IPS-11a (cell line): Measurements from ENCODE around the gene YJU2.

Experiments used
- H3K4me3 ChIP-seq: one replicate; pipeline ENCODE4 v1.5.1; 2013; ENCODE audit warnings: low read depth, low read length, control low read depth

The YJU2 gene

DNA sequence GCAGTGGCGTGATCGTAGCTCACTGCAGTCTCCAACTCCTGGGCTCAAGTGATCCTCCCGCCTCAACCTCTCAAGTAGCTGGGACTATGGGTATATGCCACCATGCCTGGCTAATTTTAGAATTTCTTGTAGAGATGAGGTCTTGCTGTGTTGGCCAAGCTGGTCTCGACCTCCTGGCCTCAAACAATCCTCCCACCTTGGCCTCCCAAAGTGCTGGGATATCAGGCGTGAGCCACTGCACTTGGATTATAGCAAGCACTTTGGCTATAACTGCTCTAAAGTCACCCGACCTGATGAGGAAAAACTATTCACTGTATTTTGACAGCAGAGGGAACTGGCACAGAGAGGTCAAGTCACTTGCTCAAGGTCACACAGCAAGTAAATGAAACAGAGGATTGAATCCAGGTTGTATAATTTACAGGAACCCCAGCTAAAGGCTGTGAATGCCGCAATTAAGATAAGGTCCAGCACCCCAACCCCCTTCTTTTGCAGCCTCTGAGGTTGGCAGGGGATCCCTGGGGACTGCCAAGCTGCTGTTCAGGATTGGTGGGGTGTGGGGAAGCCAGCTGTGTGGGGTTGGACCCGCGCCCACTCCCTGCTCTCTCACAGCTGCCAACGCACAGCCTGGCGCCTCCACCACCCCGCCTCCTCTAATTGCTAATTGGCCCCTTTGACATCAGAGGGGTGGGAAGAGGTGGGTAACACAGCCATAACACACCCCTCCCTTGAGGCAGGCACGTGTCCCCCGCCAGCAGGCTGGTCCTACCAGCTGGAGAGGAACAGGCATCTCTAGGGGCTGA, 49.3 kb downstream of the YJU2 start:
- H3K4me3 ChIP-seq: no peak overlapping the region

DNA sequence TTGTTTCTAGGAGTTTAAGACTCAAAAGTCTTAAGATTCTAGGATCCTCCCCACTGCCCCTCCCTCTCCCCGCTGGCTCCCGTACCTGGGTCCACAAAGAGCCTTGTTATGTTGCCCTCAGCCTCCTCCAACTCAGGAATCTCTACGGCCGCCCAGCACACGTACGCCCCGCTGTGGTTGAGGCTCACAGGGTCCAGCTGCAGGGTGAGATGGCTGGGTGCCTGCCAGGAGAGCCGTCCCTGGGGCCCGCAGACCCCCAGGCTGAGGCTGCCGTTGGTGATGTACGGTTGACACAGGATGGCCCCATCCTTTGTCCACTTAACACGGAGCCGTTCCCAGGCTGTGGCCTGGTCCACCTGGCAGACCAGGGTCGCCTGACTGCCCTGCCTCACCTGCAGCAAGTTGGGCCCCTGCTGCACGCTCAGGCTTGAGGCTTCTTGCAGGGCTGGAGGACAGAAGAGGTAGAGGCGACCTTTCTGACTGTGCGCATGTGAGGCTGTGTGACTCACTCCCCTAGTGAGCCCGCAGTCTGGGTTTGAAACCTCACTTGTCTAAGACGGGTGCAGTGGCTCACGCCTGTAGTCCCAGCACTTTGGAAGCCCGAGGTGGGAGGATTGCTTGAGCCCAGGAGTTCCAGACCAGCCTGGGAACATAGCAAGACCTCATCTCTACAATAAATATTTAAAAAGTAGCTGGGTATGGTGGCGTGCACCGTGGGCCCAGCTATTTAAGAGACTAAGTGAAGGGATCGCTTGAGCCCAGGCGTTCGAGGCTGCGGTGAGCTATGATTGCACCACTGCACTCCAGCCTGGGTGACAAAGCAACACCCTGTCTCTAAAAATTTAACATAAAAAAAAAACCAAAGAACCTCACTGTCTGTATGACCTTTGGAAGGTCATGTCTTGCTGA, 51.3 kb downstream of the YJU2 start:
- H3K4me3 ChIP-seq: no peak overlapping the region

DNA sequence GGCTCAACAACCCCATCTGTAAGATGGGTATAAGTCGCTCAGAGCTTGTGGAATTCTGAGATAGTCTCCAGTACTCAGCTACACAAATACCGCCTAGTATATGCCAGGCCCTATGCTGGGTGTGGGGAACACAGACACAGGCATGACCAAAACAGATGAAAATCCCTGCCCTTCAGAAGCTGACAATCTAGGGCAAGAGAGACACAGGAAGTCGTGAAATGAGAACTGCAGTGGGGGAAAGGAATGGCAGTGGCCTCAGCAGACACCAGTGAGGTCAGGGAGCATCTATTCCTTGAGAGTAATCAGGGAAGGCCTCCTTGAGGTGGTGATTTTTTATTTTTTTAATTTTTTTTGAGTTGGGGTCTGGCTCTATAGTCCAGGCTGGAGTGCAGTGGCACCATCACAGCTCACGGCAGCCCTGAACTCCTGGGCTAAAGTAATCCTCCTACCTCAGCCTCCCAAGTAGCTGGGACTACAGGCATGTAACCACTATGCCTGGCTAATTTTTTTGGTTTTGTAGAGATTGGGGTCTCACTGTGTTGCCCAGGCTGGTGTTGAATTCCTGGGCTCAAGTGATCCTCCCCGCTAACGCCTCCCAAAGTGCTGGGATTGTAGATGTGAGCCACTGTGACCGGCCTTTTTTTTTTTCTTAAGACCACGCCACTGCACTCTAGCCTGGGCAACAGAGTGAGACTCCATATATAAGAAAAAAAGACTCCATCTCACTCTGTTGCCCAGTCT, 52.1 kb downstream of the YJU2 start:
- H3K4me3 ChIP-seq: no peak overlapping the region

- H3K4me3 ChIP-seq: no peak overlapping the region
These were observed 53.7 kb downstream of the YJU2 start for GRCh38 chr19:4300589-4300988.

DNA sequence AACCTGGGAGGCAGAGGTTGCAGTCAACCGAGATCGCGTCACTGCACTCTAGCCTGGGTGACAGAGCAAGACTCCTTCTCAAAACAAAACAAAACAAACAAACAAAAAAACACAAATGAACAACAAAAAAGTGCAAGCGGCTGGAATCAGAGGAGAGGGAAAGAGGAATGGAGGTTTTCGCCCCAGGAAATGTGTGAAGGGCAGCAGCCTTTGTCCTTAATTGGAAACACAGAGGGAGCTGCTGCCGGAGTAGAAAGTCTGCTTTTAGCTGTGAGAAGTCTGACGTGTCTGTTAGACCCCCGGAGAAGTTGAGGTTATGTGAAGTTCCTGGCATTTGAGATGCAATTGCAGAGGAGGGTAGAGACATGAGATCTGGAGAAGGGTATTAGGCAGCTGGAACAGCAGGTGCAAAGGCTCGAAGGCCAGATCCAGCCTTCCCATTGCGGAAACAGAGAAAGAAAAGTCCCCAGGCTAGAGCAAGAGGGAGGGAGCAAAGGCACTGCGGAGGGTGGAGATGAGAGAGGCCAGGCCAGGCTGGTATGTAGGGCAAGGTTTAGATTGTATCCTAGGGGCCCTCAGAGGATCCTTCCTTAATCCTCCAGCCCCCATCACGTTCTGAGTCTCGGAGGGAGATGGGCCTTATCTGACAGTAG, 54.8 kb downstream of the YJU2 start:
- no peak overlapping the region for H3K4me3 ChIP-seq

- no peak within 1 kb of the TSS for H3K4me3 ChIP-seq
These were observed 55.4 kb downstream of the YJU2 start, which contains the start of gene TMIGD2 for GRCh38 chr19:4302243-4302640. Gene TMIGD2 (minus strand): TSS chr19:4302389. CDS start chr19:4302385, 4 bp downstream.

DNA sequence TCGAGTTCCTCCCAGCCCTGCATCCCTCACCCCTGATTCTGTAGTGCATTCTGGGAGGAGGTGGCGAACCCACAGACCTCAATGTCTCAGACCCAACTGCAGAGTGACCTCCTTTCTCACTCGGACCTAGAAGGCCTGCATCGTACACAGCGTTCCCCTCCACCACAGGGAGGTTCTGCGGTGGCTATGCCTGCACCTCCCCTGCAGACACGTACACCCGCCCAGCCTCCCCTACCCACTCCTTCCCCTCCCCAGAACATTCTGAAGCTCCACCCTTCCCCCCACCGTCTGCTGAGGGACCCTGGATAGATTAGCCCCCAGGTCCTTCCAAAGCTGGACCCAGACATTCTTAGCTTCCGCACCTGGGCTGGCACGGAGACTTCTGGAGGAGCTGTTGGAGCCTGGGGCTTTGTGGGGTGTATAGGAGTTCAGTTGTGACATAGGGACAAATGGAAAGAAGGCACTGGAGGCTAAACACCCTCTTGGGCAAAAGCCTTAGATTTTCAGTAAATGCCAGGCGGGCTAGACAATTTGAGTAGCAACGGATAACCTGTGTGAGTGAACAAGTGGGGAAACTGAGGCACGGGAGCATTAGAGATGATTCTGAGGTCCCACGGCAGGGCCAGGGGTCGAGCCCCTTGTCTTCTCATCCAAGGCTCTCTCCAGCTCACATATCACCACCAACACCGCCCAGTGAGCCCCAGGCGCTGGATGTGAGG, 57.1 kb downstream of the YJU2 start:
- no peak overlapping the region for H3K4me3 ChIP-seq

DNA sequence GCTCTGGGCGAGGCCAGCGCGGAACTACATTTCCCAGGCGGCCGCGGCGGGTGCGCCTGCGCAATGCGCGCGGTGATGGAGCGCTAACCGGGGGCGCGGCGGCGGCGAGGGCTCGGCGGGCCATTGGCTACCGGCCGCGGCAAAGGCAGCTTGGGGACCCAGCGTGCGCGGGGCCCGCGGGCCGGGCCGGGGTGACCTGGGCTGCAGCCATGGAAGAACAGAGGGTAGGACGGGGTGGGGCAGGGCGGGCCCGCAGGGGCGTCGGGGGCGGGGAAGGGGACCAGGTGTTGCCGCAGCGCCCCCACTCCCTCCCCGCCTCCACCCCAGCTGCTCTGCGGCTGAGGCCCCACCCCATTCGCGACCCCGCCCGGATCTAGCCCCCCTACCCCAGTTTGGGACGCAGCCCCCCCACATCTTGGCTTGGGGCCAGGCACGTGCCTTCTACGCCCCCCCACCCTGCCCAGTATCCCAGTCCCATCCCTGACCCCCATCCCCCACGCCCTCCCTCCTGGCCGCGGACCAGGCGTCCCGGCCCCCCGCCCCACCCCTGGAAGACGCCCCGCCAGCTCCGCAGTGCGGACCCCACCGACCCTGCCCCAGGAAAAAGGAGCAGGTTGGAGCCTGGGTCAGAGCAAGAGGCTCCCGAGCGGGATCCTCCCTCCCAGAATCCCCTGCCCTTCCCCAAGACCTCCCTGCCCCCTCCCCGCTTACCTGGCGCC, 57.8 kb downstream of the YJU2 start, which contains the start of gene FSD1:
Gene FSD1 (plus strand): TSS at position 61 of the 719 bp plus-strand sequence. CDS start 149 bp downstream, at position 210.
- no peak within 1 kb of the TSS for H3K4me3 ChIP-seq

DNA sequence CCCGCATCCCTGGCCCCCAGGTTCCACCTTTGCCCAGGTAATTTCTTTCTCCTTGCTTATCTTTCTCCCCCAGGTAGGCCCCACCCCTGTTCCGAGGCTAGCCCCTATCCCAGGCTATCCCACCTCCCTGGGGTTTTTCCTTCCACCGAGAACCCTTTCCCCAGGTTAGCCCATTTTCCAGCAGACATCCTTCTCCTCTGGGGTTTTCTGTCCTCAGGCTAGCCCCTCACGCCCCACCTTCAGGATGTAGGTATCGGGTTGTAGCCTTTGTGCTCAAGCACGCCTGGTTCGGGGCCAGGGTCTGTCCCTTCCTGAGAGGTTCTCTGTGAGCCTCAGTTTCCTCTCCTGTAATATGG, 58.4 kb downstream of the YJU2 start:
- no peak overlapping the region for H3K4me3 ChIP-seq

DNA sequence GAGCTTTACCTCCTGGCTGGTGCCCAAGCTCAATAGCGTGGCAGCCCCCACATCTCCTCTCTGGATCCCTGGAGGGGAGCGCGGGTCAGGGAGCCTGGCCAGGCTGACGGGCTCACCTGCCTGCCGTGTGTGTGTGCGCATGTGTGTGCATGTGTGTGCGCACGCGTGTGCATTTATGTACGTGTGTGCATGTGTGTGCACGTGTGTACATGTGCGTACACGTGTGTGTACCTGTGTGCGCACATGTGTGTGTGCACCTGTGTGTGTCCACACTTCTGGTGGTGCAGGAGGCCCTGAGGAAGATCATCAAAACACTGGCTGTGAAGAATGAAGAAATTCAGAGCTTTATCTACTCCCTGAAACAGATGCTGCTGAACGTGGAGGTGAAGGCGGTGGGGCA, 58.8 kb downstream of the YJU2 start:
- no peak overlapping the region for H3K4me3 ChIP-seq

GRCh38 chr19:4310247-4311121, 63.6 kb downstream of the YJU2 start:
- no peak overlapping the region for H3K4me3 ChIP-seq

DNA sequence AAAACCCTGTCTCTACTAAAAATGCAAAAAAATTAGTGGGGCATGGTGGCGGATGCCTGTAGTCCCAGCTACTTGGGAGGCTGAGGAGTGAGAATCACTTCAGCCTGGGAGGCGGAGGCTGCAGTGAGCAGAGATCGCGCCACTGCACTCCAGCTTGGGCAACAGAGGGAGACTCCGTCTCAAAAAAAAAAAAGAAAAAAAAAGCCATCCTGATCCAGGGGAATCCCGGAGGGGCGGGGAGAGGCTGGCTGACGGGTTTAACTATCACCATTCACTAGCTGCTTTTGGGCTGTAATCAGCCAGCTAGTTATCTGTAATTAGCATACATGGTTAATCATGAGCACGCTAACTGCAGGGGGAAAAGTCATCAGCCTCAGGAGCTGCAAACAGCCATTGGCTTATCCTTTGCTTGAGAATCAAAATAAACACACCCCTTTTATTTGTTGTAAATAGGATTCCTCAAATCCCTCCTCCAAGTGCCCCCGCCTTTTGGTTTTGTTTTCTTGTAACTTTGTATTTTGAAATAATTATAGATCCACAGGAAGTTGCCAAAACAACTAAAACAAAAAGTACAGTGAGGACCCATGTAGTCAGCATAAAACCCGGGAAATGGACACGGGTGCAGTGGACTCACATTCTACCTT, 67.1 kb downstream of the YJU2 start:
- no peak overlapping the region for H3K4me3 ChIP-seq

GRCh38 chr19:4316956-4317355, 70.1 kb downstream of the YJU2 start:
- H3K4me3 ChIP-seq: no peak overlapping the region

DNA sequence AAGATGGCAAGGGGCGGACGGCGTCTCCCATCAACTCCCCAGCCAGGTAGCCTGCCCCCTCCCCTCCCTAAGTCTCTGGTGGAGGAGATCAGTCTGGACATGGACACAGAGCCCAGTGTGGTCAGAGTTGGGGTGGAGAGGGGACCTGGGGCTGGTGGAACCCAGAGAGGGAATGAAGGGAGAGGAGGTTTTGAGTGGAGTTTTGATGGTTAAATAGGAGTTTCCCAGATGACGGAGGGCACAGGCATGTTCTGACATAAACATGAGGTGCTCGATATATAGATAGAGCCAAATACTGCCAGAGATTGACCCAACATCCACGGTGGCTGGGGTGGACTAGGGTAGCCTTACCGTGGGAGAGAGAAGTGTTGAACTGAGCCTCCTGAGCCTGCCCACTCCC, 71.6 kb downstream of the YJU2 start:
- H3K4me3 ChIP-seq: no peak overlapping the region
